ENCODE results near the gene CBARP. TPM values are rescaled to one million over a fixed set of nuclear protein-coding genes. Genes with fewer than 3 reads are reported as not detected.
A peak's percentile ranks its signal among the peaks of the same experiment; 100 is the strongest.

Gene CBARP
- total and polyA plus RNA-seq, 2 of the 13 experiments (the other 11 are each of a cell fraction or from before 2014, with no cell fraction given) = 1.2 to 1.4 TPM

DNA sequence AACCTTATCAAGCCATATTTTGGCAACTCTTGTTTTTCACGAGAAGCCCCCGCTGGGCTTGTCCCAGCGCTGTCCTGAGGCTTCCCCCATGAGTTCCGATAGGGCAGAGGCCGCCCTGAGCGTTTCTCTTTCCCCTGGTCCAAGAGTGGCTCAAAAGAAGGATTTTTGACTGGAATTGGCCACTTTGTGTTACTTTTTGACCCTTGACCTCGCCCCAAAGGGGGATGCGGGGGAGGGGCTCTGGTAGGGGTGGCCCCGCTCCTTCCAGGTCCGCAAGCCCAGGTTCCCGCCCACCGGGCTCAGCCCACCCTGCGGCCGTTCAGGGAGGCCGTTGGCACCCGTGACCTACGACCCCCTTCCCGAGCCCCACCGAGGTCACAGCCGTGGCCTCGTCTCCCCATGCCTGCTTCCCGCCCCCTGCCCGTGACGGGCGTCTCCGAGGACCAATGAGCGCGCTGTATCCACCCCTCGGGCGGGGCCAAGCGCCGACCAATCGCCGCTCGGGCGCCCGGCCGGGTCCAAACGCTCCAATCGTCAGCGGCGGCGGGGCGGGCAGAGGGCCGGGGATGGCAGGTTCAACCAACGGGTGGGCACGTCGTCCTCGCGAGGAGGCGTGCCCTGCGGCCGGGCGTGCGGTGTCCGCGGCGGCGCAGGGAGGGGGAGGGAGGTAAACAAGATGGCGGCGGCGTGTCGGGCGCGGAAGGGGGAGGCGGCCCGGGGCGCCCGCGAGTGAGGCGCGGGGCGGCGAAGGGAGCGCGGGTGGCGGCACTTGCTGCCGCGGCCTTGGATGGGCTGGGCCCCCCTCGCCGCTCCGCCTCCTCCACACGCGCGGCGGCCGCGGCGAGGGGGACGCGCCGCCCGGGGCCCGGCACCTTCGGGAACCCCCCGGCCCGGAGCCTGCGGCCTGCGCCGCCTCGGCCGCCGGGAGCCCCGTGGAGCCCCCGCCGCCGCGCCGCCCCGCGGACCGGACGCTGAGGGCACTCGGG, 32.4 kb downstream of the CBARP start, which contains the start of gene STK11 (continued):
- TF ChIP-seq, protein P1, sequence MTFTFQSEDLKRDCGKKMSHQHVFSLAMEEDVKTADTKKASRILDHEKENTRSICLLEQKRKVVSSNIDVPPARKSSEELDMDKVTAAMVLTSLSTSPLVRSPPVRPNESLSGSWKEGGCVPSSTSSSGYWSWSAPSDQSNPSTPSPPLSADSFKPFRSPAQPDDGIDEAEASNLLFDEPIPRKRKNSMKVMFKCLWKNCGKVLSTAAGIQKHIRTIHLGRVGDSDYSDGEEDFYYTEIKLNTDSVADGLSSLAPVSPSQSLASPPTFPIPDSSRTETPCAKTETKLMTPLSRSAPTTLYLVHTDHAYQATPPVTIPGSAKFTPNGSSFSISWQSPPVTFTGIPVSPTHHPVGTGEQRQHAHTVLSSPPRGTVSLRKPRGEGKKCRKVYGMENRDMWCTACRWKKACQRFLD (CRISPR knock-in tag; IDR thresholded peaks at IDR 0.05; ENCODE audit: borderline replicate concordance) = no peak
- peak; percentile 82 for TF ChIP-seq ZBTB7A (CRISPR knock-in tag; IDR thresholded peaks at IDR 0.05)
- TF ChIP-seq ZNF619 (CRISPR knock-in tag; IDR thresholded peaks at IDR 0.05) = no peak
- TF ChIP-seq, protein P2, sequence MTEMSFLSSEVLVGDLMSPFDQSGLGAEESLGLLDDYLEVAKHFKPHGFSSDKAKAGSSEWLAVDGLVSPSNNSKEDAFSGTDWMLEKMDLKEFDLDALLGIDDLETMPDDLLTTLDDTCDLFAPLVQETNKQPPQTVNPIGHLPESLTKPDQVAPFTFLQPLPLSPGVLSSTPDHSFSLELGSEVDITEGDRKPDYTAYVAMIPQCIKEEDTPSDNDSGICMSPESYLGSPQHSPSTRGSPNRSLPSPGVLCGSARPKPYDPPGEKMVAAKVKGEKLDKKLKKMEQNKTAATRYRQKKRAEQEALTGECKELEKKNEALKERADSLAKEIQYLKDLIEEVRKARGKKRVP (CRISPR knock-in tag; IDR thresholded peaks at IDR 0.05) = no peak
- no peak for TF ChIP-seq ETV5 (CRISPR knock-in tag; IDR thresholded peaks at IDR 0.05; ENCODE audit: borderline replicate concordance)
- TF ChIP-seq FOSL1 (CRISPR knock-in tag; IDR thresholded peaks at IDR 0.05; ENCODE audit: borderline replicate concordance) = no peak
- TF ChIP-seq PHF20 (CRISPR knock-in tag; IDR thresholded peaks at IDR 0.05) = peak; percentile 41; the same call in 1 of the 2 replicates
- TF ChIP-seq TBP (CRISPR knock-in tag; IDR thresholded peaks at IDR 0.05) = no peak
- TF ChIP-seq, protein P3, sequence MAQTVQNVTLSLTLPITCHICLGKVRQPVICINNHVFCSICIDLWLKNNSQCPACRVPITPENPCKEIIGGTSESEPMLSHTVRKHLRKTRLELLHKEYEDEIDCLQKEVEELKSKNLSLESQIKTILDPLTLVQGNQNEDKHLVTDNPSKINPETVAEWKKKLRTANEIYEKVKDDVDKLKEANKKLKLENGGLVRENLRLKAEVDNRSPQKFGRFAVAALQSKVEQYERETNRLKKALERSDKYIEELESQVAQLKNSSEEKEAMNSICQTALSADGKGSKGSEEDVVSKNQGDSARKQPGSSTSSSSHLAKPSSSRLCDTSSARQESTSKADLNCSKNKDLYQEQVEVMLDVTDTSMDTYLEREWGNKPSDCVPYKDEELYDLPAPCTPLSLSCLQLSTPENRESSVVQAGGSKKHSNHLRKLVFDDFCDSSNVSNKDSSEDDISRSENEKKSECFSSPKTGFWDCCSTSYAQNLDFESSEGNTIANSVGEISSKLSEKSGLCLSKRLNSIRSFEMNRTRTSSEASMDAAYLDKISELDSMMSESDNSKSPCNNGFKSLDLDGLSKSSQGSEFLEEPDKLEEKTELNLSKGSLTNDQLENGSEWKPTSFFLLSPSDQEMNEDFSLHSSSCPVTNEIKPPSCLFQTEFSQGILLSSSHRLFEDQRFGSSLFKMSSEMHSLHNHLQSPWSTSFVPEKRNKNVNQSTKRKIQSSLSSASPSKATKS (CRISPR knock-in tag; IDR thresholded peaks at IDR 0.05) = no peak
- TF ChIP-seq ZNF660 (CRISPR knock-in tag; IDR thresholded peaks at IDR 0.05; ENCODE audit: borderline replicate concordance, low read depth) = no peak
- TF ChIP-seq, protein P4, sequence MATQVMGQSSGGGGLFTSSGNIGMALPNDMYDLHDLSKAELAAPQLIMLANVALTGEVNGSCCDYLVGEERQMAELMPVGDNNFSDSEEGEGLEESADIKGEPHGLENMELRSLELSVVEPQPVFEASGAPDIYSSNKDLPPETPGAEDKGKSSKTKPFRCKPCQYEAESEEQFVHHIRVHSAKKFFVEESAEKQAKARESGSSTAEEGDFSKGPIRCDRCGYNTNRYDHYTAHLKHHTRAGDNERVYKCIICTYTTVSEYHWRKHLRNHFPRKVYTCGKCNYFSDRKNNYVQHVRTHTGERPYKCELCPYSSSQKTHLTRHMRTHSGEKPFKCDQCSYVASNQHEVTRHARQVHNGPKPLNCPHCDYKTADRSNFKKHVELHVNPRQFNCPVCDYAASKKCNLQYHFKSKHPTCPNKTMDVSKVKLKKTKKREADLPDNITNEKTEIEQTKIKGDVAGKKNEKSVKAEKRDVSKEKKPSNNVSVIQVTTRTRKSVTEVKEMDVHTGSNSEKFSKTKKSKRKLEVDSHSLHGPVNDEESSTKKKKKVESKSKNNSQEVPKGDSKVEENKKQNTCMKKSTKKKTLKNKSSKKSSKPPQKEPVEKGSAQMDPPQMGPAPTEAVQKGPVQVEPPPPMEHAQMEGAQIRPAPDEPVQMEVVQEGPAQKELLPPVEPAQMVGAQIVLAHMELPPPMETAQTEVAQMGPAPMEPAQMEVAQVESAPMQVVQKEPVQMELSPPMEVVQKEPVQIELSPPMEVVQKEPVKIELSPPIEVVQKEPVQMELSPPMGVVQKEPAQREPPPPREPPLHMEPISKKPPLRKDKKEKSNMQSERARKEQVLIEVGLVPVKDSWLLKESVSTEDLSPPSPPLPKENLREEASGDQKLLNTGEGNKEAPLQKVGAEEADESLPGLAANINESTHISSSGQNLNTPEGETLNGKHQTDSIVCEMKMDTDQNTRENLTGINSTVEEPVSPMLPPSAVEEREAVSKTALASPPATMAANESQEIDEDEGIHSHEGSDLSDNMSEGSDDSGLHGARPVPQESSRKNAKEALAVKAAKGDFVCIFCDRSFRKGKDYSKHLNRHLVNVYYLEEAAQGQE (IDR thresholded peaks at IDR 0.05; ENCODE audit: borderline replicate concordance in 1 of 2, low read depth in 1 of 2, low read length in 2 of 2) = no peak
- TF ChIP-seq, protein P5, sequence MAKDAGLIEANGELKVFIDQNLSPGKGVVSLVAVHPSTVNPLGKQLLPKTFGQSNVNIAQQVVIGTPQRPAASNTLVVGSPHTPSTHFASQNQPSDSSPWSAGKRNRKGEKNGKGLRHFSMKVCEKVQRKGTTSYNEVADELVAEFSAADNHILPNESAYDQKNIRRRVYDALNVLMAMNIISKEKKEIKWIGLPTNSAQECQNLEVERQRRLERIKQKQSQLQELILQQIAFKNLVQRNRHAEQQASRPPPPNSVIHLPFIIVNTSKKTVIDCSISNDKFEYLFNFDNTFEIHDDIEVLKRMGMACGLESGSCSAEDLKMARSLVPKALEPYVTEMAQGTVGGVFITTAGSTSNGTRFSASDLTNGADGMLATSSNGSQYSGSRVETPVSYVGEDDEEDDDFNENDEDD (CRISPR knock-in tag; IDR thresholded peaks at IDR 0.05; ENCODE audit: borderline replicate concordance) = peak; percentile 70; the same call in 1 of the 2 replicates
- TF ChIP-seq ZKSCAN1 (IDR thresholded peaks at IDR 0.05; ENCODE audit: low read length) = no peak
- TF ChIP-seq, protein P6, sequence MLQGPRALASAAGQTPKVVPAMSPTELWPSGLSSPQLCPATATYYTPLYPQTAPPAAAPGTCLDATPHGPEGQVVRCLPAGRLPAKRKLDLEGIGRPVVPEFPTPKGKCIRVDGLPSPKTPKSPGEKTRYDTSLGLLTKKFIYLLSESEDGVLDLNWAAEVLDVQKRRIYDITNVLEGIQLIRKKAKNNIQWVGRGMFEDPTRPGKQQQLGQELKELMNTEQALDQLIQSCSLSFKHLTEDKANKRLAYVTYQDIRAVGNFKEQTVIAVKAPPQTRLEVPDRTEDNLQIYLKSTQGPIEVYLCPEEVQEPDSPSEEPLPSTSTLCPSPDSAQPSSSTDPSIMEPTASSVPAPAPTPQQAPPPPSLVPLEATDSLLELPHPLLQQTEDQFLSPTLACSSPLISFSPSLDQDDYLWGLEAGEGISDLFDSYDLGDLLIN (CRISPR knock-in tag; IDR thresholded peaks at IDR 0.05; ENCODE audit: borderline replicate concordance) = no peak
